ENCODE results near the gene MEGF11.

DNA sequence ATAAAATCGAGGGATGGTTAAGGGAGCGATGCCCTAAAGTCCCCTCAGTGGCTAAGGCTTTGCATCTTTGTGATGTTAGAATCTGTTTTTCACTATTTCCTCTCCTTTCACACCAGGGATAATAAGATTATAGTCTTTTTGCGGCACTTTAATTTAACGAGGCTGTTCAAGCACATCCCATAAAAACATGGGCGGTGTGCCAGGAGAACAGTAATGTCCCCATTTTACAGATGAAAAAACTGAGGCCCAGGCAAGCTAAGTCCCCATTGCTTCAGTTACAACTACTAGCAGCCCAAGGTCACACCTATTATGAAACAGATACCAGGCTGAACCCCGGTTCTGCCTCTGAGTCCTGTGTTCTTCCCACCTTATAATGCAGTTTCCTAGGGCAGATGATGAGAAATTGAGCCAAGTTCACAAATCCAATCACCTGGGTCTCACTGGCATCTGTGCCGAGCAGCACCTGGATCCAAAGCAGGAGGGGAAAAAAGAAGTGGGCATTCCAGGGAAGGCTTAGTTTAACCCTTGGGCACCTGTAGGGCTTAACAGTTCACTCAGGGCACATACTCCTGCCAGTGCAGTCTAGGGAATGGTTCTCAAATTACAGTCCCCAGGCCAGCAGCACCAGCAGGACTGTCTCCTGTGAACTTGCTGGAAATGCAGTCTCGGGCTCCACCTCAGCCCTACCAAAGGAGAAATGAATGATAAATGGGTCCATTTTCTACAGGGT, 215.0 kb downstream of the MEGF11 start:
- TF ChIP-seq, protein P1, sequence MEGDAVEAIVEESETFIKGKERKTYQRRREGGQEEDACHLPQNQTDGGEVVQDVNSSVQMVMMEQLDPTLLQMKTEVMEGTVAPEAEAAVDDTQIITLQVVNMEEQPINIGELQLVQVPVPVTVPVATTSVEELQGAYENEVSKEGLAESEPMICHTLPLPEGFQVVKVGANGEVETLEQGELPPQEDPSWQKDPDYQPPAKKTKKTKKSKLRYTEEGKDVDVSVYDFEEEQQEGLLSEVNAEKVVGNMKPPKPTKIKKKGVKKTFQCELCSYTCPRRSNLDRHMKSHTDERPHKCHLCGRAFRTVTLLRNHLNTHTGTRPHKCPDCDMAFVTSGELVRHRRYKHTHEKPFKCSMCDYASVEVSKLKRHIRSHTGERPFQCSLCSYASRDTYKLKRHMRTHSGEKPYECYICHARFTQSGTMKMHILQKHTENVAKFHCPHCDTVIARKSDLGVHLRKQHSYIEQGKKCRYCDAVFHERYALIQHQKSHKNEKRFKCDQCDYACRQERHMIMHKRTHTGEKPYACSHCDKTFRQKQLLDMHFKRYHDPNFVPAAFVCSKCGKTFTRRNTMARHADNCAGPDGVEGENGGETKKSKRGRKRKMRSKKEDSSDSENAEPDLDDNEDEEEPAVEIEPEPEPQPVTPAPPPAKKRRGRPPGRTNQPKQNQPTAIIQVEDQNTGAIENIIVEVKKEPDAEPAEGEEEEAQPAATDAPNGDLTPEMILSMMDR (IDR thresholded peaks at IDR 0.05), result no peak
- no peak for TF ChIP-seq POLR2A (IDR thresholded peaks at IDR 0.05)
- no peak for TF ChIP-seq POLR2AphosphoS5 (IDR thresholded peaks at IDR 0.05)
